H1 (cell line): ENCODE results near the gene CBR4. TPM values are rescaled to one million over a fixed set of nuclear protein-coding genes. Genes with fewer than 3 reads are reported as not detected.

Experiments used
- CTBP2 ChIP-seq: IDR thresholded peaks from 2 replicates; pipeline ENCODE4 v1.7.0; 2011; ENCODE audit warnings: borderline replicate concordance, mild to moderate bottlenecking, moderate library complexity, mixed read lengths, low read length; ENCODE audit not compliant: insufficient read depth, insufficient read length
- EGR1 ChIP-seq: IDR thresholded peaks from 2 replicates; pipeline ENCODE4 v1.6.1; 2011; ENCODE audit warnings: low read depth, low read length, borderline replicate concordance
- HDAC2 ChIP-seq, 2 experiments: fragments of 300-600 bp in 1 of 2; sonication (generic) in 1 of 2; IDR thresholded peaks; 2 replicates each; pipeline ENCODE4 v1.6.1; 2011 to 2012; ENCODE audit warnings: low read depth in 2 of 2, low read length in 2 of 2, mild to moderate bottlenecking in 2 of 2, moderate library complexity in 2 of 2, borderline replicate concordance in 1 of 2, inconsistent platforms in 1 of 2
- RXRA ChIP-seq: IDR thresholded peaks from 2 replicates; pipeline ENCODE4 v1.6.1; 2011; ENCODE audit warnings: low read depth, mild to moderate bottlenecking, low read length, moderate library complexity; ENCODE audit not compliant: insufficient read depth
- SAP30 ChIP-seq: fragments of 300-600 bp; sonication (generic); IDR thresholded peaks from 2 replicates; pipeline ENCODE4 v1.7.1; 2012; ENCODE audit warnings: low read length, moderate library complexity, mild to moderate bottlenecking, inconsistent platforms; ENCODE audit not compliant: insufficient read depth, insufficient replicate concordance
- TBP ChIP-seq: IDR thresholded peaks from 2 replicates; pipeline ENCODE4 v1.6.1; 2011; ENCODE audit warnings: low read depth, low read length, improper control_type of control experiment
- USF2 ChIP-seq: IDR thresholded peaks from 2 replicates; pipeline ENCODE4 v1.6.1; 2011; ENCODE audit warnings: low read length, improper control_type of control experiment
- polyA plus RNA-seq, 7 experiments: library from polyadenylated mRNA; depleted of rRNA in 3 of 7; stranded (reverse) in 5 of 7; unstranded in 2 of 7; fragments of >200 nt in 5 of 7; fragments of 200-250 nt in 2 of 7; gene quantifications; 1 replicate in 5 of 7; 2 replicates in 1 of 7; 4 replicates in 1 of 7; pipeline versions ENCODE4 v1.2.1 to v1.2.3, GENCODE V29; 2011 to 2013; ENCODE audit warnings: missing spikeins in 2 of 7, mixed read lengths in 2 of 7
- total RNA-seq: library from RNA; stranded (reverse); fragmentation: NEBNext Ultra II Directional; extraction: Animal tissue kit (Norgen Biotek cat#: 25700); gene quantifications from 2 replicates; pipeline ENCODE4 v1.2.1, GENCODE V29; 2021

CBR4 gene
- total and polyA plus RNA-seq, 2 of the 8 experiments (the other 6 are each of a cell fraction or from before 2014, with no cell fraction given) = 8.6 to 29.5 TPM

GRCh38 chr4:169051761-169052593 lies 41.9 kb upstream of the CBR4 start (continued):
- TF ChIP-seq USF2 = no peak
- TF ChIP-seq RXRA = no peak
- TF ChIP-seq HDAC2 (IDR thresholded peaks at IDR 0.05; ENCODE audit: borderline replicate concordance in 1 of 2, low read depth in 2 of 2, low read length in 2 of 2) = no peak
- no peak for TF ChIP-seq TBP
- no peak for TF ChIP-seq EGR1
- no peak for TF ChIP-seq CTBP2
- no peak for TF ChIP-seq SAP30
- TF ChIP-seq, all 59 proteins: peak for 0
